Stomach (tissue), 4 donors: ENCODE data around the gene TEX2.

ENCODE experiments used
- POLR2AphosphoS5 ChIP-seq, 3 donors: sonication (generic); formaldehyde crosslinking; IDR thresholded peaks; one replicate each; pipeline ENCODE4 v1.6.1; 2016; ENCODE audit warnings: antibody characterized with exemption in 3 of 3
- TF ChIP-seq, protein P1 (sequence below), 7 experiments: fragments of 450-650 bp in 4 of 7; fragments of 200-600 bp in 3 of 7; sonication (generic) in 3 of 7; IDR thresholded peaks; one replicate each; pipeline ENCODE4 v1.5.1; 2016 to 2019; ENCODE audit warnings: antibody characterized with exemption in 7 of 7, control low read depth in 2 of 7, mild to moderate bottlenecking in 1 of 7

DNA sequence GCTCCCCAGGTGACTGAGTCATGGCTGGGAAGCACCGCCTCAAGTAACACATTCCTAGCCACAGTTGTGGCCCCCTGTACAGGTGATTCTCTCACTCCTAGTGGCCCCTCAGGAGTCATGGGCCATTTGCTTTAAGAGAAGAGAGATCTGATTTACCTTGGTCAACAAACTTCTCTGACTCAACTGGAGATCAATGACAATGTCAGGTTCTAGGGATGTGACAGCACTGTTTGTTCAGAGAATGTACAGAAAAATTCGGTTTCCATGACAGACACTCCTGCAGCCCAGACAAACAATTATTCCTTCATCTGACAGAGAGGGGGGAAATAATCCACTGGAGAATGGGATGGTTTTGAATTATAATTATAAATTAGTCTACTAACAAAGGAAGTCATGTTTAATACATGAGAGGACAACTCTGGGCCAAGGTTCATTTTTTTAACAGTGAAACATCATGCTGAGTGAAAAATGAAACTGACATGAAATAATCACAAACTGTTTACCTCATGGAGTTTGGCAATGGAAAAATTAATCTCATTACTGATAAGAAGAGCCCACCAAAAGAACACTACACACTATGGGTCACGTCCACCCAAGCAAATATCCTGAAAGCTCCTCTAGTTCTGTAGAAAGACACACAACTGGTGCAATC lies 142.8 kb downstream of the TEX2 start:
- TF ChIP-seq, protein P1, sequence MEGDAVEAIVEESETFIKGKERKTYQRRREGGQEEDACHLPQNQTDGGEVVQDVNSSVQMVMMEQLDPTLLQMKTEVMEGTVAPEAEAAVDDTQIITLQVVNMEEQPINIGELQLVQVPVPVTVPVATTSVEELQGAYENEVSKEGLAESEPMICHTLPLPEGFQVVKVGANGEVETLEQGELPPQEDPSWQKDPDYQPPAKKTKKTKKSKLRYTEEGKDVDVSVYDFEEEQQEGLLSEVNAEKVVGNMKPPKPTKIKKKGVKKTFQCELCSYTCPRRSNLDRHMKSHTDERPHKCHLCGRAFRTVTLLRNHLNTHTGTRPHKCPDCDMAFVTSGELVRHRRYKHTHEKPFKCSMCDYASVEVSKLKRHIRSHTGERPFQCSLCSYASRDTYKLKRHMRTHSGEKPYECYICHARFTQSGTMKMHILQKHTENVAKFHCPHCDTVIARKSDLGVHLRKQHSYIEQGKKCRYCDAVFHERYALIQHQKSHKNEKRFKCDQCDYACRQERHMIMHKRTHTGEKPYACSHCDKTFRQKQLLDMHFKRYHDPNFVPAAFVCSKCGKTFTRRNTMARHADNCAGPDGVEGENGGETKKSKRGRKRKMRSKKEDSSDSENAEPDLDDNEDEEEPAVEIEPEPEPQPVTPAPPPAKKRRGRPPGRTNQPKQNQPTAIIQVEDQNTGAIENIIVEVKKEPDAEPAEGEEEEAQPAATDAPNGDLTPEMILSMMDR (IDR thresholded peaks at IDR 0.05): no peak
- TF ChIP-seq POLR2AphosphoS5 (IDR thresholded peaks at IDR 0.05): no peak
